COR-L47 (cell line): ENCODE measurements around the gene EDRF1.
"Not testable (repeated sequence)": the region's sequence is repeated elsewhere in the genome, so short reads cannot be mapped to it uniquely, and the experiment has no call there.

ENCODE experiments used
- DNase-seq: peaks from one replicate; lab custom pipeline; 2025; lab: John Stamatoyannopoulos, UW

Gene EDRF1

DNA sequence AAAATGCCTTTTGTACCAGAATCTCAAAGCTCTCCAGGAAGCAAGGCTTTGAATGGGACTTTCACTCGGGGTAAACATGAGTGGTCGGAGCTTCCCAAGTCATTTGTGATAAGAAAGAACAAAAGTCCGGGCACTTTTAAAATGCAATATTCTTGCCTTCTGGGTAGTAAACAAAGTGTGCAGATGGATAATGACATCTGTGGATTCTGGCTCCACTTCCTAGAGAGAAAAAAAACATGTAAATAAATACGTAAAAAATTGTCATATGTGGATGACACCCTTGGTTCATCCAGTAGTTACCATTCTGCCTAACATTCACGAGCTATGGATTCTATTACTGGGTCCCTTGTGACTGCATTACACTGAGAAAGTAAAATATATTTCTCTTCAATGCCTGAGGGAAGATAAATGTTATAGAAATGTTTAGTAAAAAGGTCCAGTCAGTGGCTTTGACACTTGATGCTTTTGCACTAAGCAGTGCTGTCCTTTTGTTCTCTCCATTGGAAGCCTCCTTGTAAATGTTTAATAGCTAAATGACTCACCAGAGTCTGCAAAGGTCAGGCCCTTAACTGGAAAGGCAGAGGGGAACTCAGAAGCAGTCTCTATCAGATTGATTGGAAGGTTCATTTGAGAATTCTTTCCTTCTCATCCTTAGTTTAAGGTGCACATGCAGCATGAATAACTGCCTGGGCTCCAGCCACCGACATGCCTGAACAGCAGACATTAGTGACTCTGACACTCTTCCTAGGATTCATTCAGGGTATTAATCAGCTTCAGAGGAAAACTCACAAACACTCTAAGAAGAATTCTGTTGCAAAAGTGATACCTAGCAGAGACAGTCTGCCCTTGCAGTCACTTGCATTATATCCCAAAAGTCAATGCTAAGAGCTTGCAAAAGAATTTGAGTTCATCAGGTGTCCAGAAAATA lies 11.7 kb upstream of the EDRF1 start:
- DNase-seq, result no peak

DNA sequence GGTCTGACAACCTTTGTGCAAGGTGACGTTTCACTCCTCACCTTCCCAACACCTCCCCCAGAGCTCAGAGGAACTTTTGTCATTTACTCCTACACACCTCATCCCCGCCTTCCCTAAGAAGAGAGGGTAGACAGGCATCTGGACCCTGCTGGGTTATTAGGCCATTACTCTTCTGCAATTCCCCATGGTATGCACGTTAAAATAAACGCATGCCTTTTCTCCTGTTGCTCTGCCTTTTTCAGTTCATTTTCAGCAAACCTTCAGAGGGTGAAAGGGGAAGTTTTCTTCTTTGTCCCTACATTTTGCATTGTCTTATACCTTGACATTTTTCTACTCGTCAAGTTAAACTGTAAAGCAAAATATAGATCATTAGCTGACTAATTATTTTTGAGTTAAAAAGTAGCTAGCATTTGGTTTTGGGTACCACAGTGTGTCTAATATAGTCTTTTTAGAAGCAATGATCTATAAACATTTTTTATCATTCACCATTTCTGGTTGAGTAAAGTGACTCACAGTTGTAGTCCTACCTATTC lies 10.5 kb upstream of the EDRF1 start:
- DNase-seq, result no peak

DNA sequence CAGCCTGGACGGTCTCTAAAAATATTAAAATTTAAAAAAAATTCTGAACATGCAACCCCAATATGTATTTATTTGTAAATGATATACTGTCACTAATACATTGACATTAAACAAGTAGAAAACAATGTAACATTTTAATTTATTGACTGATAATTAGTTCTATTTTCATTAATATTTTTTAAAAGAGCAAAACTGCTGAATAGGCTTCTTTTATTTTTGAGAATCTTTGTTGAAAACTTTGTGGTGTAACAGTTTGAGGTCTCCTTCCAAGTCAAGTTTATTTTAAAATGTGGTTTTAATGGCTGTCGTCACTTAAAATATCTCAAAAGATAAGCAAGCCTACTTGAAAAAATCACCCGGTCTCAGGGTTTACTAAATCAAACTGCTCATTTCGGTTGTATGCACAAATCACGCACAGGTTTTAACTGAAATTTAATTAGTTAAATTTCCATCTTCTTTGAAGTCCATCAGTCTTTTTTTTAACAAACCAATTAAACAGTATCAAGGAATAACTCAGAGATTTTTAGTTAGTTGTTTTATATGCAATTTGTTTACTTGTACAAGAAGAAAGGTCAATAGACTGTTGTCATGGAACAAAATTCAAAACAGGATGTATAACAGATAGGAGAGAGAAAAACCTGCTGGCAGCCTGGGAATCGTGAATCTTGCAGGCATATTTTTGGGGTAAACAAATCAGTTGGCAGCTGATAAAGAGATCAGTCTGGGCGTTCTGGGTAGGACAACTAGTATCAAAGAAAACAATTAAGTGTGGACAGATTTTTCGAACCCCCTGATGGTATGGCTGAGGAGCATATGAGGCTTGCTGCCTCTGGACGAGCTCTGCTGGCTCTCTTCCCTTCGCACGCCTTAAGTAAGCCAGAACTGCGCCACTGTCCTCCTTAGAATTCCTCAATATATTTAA lies 9.7 kb upstream of the EDRF1 start:
- DNase-seq, result no peak

DNA sequence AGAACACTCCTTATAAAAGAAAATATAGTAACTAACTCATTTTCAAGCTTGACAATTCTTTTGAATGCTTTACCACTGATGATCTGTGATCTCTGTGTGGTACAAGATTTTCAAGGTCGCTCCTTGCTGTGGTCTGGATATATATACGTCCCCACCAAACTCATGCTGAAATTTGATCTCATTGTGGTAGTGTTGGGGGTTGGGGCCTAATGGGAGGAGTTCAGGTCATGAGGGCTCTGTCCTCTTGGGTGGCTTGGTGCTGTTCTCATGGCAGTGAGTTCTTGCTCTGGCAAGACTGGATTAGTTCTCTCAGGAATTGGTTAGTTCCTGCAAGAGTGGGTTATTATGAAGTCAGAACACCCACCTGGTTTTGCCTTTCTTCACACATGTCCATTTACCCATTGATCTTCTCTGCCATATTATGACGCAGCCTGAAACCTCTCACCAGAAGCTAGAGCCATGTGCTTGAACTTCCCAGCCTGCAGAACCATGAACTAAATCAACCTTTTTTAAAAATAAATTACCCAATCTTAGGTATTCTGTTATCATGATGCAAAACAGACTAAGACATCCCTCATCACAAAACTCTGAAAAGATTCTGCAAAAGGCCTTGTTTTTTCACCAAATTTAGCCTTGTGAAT lies 8.3 kb upstream of the EDRF1 start:
- DNase-seq, result no peak

DNA sequence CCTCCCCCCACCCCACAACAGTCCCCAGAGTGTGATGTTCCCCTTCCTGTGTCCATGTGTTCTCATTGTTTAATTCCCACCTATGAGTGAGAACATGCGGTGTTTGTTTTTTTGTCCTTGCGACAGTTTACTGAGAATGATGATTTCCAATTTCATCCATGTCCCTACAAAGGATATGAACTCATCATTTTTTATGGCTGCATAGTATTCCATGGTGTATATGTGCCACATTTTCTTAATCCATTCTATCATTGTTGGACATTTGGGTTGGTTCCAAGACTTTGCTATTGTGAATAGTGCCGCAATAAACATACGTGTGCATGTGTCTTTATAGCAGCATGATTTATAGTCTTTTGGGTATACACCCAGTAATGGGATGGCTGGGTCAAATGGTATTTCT lies 4.8 kb upstream of the EDRF1 start:
- not testable (repeated sequence) for DNase-seq

DNA sequence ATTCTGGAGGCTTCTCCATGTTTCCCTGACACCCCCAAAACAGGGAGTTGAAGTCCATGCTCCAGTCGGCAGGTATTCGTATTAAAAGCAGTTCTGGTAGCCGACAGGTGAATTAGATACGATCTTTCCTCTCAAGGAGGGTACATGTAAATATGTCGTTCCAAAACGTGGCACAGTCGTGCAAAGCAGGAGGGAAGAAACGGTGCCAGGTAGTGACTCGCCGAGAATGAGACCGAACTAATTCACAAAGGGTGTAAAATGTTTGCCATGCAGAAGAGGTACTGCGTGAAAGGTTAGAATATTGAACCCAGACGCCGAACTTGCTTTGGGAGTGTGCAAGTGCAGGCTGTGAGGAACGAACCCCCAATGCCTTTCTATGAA lies 483 bp downstream of the EDRF1 start:
- DNase-seq, result no peak

DNA sequence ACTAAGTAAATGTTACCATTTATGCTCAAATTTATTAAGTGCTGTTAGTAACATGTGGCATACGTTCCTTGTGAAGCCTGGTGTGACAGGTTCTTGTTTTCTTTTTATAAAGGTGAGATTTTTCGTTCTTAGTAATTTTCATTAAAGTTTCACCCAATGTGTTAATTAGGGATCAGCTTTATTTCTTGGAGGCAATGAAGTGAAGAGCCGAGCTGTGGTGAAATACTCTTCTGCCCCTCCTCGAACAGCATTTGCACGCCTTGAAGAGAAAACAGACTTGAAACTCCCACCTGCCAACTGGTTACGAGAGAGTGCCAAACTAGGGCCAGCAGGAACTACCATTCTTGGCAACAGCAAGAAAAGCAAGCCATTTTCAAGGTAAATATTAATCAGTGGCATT lies 1.5 kb downstream of the EDRF1 start:
- DNase-seq, result no peak

DNA sequence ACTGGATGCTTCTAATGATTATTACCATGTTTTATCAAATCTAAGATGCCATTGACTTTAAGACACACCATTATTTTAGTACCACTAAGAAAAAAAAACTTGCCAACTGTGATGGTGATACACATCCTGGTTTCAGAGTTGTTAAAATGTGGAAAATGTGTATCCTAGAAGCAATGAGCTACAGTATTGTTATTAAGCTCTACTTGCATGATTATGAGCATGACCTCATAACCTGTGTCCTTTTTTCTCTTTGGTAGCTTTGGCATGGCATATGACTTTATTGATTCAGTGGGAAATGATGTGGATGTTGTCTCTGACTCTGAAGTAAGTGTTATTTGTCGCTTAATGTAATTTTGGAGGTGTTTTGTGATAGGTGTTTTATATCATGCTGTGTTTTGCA lies 3.3 kb downstream of the EDRF1 start:
- DNase-seq, result no peak

DNA sequence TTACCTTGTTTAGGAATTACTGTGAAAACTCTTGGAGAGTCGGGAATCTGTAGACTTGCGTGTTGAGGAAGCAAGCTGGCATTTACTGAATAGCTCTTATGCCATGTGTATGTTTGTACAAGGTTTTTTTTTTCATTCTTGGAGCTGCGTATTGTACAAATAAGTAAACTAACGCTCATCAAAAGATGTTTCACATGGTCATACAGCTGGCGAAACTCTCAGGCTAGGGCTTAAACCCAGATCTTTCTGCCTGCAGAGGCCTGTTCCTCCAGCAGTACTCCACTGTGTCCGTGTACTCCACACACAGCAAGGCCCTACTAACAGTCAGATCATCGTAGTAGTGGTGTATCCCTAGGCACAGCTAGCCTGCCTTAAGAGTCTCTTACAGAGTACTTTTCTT lies 7.4 kb downstream of the EDRF1 start:
- no peak for DNase-seq

DNA sequence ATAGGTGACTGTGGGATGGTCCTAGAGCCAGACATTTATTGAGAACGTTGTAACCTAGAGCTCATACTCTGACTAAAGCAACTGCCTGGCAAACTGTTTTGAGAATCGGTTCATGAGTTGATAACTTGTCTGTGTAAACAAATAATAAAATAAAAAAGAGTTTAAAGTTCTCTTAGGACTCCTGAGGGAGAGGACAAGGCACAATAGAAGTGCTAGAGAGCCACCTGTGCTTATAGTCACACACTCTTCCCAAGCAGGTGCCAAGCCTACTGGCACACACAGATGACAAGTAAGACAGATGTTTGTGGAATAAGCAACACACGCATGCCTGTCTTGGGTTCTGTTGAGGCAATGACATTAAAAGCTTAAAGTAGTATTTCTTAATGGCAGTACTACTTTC lies 7.9 kb downstream of the EDRF1 start:
- no peak for DNase-seq

DNA sequence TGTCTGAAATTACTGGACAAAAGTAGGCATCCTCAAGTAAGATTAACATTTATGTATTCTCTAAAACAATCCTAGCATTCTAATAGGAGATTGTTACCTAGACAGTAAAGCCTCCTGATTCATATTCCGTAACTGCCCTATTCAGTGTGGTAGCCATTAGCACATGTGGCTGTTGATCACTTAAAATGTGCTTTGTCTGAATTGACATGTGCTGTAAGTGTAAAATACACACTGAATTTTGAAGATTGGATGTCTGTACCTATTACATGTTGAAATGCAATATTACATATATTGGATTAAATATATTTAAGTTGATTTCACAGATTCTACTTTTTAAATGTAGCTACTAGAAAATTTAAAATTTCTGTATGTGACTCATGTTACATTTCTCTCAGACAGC lies 14.6 kb downstream of the EDRF1 start:
- no peak for DNase-seq

DNA sequence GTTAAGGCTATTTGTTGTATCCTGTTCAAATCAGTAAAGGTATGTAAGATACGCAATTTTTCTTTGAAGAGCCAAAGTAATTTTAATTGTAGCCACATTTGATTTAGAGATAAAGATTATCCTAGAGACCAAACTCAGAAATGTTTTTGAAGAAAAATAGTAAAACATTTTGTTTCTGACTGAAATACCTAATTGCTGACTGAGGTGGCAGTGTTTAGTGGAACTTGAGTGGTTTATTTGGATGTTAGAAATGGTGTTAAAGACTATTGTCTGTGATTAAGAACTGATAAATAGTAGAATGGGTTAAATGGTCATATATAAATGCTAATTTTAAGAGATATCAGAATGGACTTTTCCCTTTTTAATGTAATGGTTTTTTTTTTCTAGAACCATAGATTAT lies 15.3 kb downstream of the EDRF1 start:
- no peak for DNase-seq

DNA sequence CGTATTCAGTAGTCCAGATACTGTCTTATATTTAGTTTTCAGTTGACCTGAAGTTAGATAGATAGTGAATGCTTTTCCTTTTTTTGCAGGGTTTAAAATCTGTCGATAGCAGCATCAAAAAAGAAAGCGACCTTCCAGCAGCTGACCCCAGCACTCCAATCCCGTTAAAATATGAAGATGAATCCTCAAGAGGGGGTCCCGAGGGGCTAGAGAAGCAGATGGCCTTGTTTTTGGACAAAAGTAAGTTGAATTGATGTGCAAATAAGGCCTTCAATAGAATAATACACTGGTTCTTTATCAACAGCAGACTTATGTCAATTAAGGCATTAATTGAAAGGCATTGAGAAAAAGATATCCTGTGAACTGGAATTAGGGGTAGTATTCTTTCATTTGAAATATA lies 18.7 kb downstream of the EDRF1 start:
- no peak for DNase-seq

DNA sequence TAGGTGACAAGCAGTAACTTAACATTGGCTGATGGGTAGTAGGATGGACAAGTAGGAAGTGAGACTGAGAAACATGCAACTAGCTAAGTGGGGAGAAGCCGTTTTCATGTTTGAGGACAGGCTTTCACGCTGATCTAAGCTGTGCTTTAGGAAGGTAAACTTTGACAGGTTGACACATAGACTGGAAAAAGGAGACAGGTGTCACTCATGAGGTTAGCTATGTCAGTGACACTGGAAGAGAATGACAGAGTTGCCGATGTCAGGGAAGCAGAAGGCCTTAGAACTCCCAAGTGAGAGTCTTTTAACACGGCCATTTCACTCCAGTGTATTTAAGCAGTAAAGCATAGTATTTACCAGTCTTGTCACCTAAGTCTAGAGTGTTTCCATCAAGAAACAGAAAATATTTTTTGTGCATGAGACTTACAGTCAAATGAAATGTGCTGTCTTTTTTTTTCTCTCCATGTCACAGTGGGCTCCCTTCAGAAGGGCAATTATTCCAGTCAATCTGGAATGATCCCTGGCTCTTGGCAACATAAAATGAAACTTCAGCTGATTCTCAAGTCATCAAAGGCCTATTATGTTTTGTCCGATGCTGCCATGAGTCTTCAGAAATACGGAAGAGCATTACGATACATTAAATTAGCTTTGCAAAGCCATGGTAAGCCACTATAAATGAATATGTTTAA lies 20.6 kb downstream of the EDRF1 start:
- no peak for DNase-seq

DNA sequence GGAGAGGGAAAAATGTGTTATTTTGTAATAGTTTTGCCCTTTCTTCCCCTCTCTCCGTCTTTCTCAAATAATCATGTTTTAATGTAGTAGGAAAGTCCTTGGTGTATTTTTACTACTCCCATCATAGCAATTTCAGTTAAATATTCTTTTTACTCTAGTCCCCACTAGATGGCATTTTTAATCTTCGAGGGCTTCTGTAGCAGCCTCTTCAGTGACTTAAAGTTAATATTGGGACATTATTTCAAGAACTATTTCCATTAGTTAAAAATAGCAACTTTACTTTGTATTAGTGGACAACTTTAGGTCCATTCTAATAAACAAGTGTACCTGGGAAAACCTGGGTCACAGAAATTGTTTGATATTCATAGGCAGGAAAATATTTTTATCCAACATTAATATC lies 23.0 kb downstream of the EDRF1 start:
- no peak for DNase-seq

DNA sequence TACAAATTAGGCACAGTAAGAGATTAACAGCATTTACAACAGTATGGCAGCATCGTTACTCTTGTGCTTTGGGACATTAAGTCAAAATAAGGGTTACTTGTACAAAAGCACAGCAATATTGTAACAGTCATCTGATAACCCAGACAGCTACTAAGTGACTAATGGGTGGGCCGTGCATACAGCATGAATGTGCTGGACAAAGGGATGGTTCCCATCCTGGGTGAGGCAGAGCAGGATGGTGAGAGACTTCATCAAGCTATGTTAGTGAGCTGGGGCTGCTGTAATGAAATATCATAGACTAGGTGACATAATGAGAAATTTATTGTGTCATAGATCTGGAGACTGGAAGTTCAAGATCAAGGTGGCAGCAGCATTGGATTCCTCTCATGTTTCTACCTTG lies 25.4 kb downstream of the EDRF1 start:
- no peak for DNase-seq

DNA sequence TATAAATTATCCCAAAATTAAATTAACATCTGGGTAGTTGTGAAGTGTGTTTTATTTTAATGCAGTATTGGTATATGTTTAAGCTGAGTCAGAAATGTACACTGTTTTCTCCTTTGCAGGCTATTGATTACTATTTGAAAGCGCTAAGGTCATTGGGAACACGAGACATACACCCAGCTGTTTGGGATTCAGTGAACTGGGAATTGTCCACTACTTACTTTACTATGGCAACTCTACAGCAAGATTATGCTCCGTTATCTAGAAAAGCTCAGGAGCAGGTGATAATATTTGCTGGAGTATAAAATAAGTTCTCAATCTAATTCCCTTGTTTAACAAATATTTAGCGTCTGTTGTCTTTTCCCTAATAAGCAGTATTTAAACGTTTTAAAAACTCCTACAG lies 27.9 kb downstream of the EDRF1 start:
- DNase-seq, result no peak

DNA sequence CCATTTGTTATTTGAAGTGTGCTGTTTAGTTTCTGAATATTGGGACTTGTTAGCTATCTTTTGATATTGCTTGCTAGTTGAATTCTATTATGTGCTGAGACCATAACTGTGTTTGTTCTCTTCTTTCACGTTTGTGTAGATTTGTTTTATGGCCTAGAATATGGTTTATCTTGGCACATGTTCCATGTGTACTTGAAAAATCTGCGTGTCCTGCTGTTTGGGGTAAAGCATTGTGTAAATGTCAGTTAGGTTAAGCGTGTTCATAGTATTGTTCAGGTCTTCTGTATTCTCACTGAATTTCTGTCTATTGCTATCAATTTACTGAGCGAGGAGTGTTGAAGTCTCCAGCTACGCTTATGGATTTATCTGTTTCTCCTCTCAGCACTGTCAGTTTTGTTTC lies 36.7 kb downstream of the EDRF1 start:
- DNase-seq, result no peak

DNA sequence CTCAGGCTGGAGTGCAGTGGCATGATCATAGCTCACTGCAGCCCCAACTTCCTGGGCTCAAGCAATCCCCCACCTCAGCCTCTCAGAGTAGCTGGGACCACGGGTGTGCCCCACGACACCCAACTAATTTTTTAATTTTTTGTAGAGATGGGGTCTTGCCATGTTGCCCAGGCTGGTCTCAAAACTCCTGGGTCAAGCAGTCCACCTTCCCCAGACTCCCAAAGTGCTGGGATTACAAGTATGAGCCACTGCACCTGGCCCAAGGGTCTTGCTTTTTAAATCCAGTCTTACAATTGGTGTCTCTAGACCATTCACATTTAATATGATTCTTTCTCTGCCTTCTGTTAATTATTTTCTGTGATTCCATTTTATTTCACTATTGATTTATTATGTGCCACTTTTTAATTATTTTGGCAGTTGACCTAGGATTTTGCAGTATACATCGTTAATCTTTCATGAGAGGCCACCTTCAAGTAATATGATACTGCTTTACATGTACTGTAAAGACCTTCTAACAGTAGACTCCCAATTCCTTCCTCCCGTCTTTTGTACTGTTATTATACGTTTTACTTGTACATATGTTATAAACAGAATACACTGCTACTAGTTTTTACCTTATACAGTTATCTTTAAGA lies 37.5 kb downstream of the EDRF1 start:
- DNase-seq, result no peak

DNA sequence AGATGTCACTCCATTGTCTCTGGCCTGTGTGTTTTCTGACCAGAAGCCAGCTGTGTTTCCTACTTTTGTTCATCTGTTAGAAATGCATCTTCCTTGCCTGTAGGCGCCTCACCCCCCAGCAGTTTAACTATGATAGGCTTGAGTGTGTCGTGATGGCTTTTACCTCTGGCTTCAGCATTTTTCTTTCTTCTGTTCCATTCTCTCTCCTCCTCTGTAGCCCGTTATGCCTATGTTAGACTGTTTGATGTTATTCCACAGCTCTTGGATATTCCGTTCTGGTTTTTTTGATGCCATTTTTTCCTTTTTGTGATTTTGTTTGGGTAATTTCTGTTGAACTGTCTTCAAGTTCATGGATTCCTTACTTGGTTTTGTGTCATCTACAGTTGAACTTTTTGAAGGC lies 38.2 kb downstream of the EDRF1 start:
- DNase-seq, result no peak

DNA sequence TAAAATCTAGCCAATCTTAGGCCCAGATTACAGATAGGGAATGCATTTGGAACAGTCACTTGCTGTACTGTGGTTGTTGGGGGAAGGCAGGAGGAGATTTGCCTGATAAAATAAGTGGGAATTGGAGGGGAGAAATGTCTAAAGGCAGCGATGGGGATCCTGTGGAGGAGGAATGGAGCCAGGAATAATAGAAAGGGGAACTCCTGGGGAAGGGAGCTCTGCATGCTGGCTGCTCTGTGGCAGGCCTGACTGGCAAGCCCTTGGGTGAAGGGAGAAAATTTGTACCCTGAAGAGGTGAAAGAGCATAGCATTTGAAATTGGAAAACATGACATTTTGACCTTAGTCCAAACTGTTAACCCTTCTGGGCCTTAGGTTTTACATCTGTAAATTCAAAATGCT lies 42.5 kb downstream of the EDRF1 start:
- no peak for DNase-seq
